Amygdala (tissue), 56 donors: ENCODE results near the gene CRTC1.

Source experiments
- DNase-seq, 56 donors: peaks; one replicate each; lab custom pipeline; 2025; lab: John Stamatoyannopoulos, UW

Gene CRTC1

DNA sequence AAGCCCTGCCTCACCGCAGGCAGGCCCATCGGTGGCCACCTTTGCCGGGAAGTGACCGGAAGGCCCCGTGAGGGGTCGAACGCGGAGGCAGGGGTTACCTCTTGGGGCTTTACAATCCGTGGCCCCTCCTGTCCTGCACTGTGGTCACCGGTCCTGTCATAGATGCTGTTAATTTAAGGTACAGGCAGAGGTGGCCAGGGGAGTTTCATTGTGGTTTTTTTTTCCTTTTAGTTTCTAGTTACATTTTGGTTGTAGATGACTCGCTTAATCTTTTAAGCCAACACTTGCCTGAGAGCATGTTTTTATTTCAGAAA is 94.6 kb downstream of the CRTC1 start:
- DNase-seq: no peak

GRCh38 chr19:18778826-18779495 is 95.5 kb downstream of the CRTC1 start:
- DNase-seq: no peak

DNA sequence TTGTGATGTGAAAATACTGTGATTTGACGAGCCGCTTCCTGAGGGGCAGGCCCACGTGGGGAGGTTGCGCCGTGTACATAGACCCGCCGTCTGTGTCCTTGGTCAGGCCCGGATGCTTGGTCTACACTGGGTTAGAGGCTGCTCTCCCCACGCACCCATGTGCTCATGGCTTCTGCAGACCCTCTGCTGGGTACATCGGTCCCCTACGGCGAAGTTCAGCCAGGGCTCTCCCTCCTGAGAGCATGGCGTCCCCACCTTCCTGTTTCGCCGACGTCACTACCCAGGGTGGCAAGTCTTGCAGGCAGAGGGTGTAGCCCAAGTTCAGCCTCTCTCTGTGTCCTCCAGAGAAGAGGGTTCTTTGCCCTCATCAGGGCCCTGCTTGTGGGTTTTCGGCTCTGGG is 96.6 kb downstream of the CRTC1 start:
- DNase-seq: no peak

- no peak for DNase-seq
These were observed 97.2 kb downstream of the CRTC1 start for GRCh38 chr19:18780631-18781030.

GRCh38 chr19:18781047-18781600 is 97.6 kb downstream of the CRTC1 start:
- DNase-seq: no peak

DNA sequence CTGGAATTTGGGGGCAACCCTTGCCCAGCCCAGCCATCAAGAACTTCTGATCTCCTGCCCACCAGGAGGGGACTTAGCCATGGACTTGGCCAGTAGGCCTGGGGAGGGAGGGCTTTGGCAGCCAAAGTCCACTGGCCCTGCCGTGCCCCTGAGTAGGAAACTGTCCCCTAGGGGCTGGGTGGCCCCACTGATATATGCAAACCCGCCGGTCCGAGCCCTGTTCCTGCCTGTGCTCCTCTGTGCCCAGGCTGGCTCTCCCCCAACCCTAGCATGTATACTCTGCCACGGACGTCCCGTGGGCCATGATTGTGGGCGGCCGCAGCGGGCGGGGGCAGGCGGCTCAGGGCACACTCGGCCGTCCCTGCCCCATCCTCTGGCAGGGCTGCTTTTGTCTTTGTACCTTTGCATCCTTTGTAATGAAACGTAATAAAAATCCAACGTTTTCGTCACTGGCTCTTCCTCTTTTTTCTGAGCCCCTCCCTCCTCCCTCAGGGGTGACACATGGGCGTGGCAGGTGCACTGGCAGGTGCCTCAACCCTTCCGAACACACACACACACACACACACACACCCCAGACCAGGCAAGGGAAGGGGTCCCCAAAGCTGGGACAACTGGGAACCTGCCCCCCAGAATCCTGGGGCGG is 98.5 kb downstream of the CRTC1 start:
- DNase-seq: no peak

- DNase-seq: no peak
These were observed 99.2 kb downstream of the CRTC1 start for GRCh38 chr19:18782559-18783225.

- DNase-seq: no peak
These were observed 100.7 kb downstream of the CRTC1 start for GRCh38 chr19:18783958-18784785.

DNA sequence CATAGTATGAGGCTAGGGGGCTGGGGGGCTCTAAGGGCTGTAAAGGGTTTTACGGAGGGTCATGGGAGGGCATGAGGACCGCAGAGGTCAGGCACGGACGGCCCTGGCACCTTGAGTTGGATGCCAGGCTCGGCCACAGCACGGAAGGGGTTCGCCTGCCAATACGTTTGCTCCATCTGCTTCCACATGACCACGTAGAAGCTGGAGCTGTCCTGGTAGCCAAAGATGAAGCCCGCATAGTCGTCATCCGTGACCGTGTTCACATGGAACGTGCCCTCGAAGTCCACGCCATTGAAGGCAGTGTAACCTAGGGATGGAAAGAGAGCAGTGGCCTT is 101.3 kb downstream of the CRTC1 start:
- no peak for DNase-seq

DNA sequence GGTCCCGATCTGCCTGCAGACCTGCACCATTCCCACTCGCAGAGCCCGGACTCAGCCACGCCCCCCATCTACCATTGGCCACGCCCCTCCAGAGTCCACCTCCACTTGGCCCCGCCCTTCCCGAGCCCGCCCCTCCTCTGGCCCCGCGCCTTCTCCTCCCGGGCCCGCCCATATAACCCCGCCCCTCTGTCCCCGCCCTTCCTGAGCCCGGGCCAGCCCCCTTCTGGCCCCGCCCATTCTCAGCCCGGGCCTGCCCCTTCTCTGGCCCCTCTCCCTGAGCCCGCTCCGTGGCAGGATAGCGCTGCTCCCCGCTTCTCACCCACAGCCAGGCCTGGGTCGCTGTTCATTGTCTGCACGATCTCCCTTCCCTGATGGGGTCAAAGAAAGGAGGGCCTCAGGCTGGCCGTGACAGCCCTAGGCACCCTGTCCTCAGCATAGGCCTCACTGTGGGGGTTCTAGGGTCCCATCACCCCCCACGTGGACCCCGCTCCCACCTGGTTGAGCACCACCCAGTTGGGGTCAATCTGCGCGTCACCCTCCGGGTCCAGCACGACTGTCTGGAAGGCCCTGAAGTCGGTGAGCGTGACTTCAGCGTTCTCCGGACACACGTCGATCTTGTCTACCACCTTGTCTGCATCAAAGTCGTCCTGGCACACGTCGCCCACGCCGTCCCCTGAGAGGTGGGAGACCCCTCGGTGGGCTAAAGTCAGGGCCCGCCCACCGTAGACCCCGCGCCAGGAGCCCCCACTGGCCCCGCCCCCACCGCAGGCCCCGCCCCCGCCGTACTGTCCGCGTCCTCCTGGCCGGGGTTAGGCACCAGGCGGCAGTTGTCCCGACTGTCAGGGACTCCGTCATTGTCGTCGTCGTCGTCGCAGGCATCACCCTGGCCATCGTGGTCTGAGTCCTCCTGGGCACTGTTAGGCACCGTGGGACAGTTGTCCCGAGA is 102.0 kb downstream of the CRTC1 start:
- DNase-seq: peak in 10 of 56 donors; percentile 7 to 68 (median 28)

DNA sequence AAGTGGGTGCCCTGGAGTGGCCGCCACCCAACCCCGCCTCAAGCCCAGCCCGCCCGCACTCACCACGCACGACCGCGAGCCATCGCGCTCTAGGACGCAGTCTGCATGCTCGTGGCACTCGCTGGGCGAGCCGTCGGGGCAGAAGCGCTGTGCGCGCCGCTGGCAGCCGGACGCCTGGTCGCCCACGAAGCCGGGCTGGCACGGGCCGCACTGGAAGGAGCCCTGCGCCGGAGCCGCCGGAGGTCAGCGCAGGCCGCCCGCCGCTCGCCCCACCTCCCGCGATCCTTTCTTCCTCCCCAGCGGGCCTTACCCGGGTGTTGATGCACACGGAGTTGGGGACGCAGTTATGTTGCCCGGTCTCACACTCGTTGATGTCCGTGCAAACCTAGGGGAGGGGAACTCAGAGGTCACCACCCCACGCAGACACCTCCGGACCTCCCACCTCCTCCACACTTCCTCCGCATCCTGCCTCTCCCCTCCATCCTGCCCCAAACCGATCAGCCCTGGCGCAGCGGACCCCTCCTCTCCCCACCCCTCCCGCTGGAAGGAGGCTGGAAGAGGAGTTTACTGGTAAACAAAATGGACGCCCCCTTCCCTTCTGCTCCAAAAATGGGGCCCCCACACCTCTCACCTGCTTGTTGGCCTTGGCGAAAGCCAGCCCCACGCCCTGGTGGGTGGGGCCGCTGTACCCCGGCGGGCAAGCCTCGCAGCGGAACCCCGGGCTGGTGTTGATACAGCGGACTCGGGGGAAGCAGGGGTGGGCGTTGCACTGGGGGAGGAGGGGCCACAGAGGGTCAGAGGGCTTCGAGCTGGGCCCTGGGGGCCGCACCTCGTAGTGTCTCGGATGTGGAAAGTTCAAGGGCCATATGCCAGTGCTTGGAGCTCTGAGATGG is 105.3 kb downstream of the CRTC1 start:
- DNase-seq: no peak

GRCh38 chr19:18789422-18789869 is 106.0 kb downstream of the CRTC1 start:
- DNase-seq: no peak

DNA sequence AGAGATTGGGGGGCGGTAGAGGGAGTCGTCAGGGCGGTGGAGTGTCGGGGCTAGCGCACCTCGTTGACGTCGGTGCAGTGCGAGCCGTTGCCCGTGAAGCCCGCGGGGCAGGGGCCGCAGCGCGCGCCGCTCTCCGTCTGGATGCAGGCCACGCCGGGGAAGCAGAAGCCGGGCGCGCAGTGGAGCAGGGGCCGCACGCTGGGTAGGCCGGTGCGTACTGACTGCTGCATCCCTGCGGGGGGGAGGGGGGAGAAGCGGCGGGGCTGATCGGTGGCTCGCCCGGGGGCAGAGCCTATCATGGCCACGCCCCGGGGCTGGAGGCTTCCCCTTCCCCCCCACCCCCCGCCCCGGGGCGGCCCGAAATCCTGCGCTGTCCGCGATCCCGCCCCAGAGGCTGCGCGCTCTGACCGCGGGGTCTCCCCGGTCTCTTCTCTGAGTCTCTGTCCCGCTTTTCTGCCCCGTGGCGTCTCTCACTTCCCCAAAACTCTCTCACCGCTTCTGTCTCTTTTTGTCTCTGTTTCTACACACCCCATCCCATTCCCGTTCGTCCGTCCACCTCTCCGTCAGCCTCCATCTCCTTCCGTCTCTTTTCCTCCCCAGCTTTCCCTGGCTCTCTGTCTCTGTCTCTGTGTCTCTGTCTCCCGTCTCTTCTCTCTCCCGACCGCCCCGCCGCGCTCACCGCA is 106.5 kb downstream of the CRTC1 start:
- DNase-seq: no peak

- no peak for DNase-seq
These were observed 107.3 kb downstream of the CRTC1 start, which contains the start of gene COMP for GRCh38 chr19:18790566-18791314. TSS of gene COMP (minus strand) at chr19:18791305. CDS start at chr19:18791269, 36 bp downstream.

GRCh38 chr19:18791315-18791678 is 107.8 kb downstream of the CRTC1 start:
- DNase-seq: no peak

DNA sequence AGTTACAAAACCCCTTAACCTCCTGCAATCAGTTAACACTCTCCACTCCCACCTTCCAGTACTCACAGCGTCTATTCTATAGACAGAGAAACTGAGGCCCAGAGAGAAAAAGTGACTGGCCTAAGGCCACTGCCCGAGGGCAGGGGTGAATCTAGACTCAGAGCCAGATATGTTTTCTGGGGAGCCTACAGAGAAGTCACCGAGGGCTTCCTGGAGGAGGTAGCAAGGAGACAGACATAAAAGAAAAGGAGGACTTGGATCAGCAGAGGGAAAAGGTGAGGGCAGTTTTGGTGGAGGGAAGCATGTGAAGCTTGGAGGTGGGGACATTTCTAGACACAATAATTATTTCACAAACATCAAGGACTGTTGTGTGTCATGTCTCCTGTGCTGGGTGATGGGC is 109.2 kb downstream of the CRTC1 start:
- DNase-seq: no peak
